ENCODE measurements around the gene C17orf58.

- TF ChIP-seq POLR2A (IDR thresholded peaks at IDR 0.05; ENCODE audit: low read length) (no peak), GATA1 (IDR thresholded peaks at IDR 0.05; ENCODE audit: low read depth, low read length) (no peak)
Measured at GRCh38 chr17:68035131-68035522, 38.9 kb upstream of the C17orf58 start.

Data from erythroblast (primary cell).